Astrocyte of the cerebellum (primary cell): Measurements from ENCODE around the gene ZSCAN2.

Source experiments
- DNase-seq: peaks from one replicate; pipeline ENCODE4 v3.0.0-alpha.2; 2011; ENCODE audit warnings: low read depth
- H3K4me3 ChIP-seq: 2 replicates; pipeline ENCODE4 v1.5.1; 2011; ENCODE audit warnings: mild to moderate bottlenecking, low read depth, low read length, moderate library complexity
- CTCF ChIP-seq: IDR thresholded peaks from 2 replicates; pipeline ENCODE4 v1.5.1; 2012; ENCODE audit warnings: low read length, low read depth, moderate library complexity, mild to moderate bottlenecking; ENCODE audit errors: missing control alignments
- in situ Hi-C: cut with HindIII; loops from 2 replicates; pipeline ENCODE4 v1.10.0; 2017; ENCODE audit warnings: low sequenced_read_pairs

Gene ZSCAN2

GRCh38 chr15:84595660-84596059 is 5.1 kb upstream of the ZSCAN2 start:
- no peak for DNase-seq
- in situ Hi-C loops, result no loop called here
- TF ChIP-seq CTCF, result no peak
- H3K4me3 ChIP-seq, result no peak overlapping the region

- no peak for DNase-seq
- no peak overlapping the region for H3K4me3 ChIP-seq
- in situ Hi-C loops, result no loop called here
- TF ChIP-seq CTCF, result no peak
Observed at GRCh38 chr15:84597296-84597695, 3.5 kb upstream of the ZSCAN2 start.

- in situ Hi-C loops, result no loop called here
- no peak for TF ChIP-seq CTCF
- no peak for DNase-seq
- H3K4me3 ChIP-seq, result no peak overlapping the region
Observed at GRCh38 chr15:84598250-84598649, 2.6 kb upstream of the ZSCAN2 start.

- no peak overlapping the region for H3K4me3 ChIP-seq
- in situ Hi-C loops, result no loop called here
- DNase-seq, result peak; percentile 34
- TF ChIP-seq CTCF, result peak; percentile 82
Observed at GRCh38 chr15:84598993-84599392, 1.8 kb upstream of the ZSCAN2 start.

- no peak for TF ChIP-seq CTCF
- peak overlapping the region; percentile 95 for H3K4me3 ChIP-seq
- no peak for DNase-seq
- in situ Hi-C loops, result no loop called here
Observed at GRCh38 chr15:84599906-84600305, 903 bp upstream of the ZSCAN2 start.

- peak overlapping the region; percentile 95 for H3K4me3 ChIP-seq
- peak; percentile 48 for DNase-seq
- no peak for TF ChIP-seq CTCF
- in situ Hi-C loops, result no loop called here
Observed at GRCh38 chr15:84600331-84600686, 500 bp upstream of the ZSCAN2 start.

GRCh38 chr15:84601555-84601838 is 688 bp downstream of the ZSCAN2 start:
- in situ Hi-C loops, result no loop called here
- H3K4me3 ChIP-seq, result peak overlapping the region; percentile 95
- no peak for DNase-seq
- TF ChIP-seq CTCF, result no peak
